HAP-1 (cell line): Measurements from ENCODE around the gene ZIM2.

Source experiments
- DNase-seq, 2 experiments: peaks; one replicate each; pipeline ENCODE4 v3.0.0-alpha.2; 2016 to 2020; ENCODE audit warnings: low spot score in 2 of 2
- H3K27me3 ChIP-seq: fragments of 250-450 bp; sonication (Bioruptor Pico); 2 replicates; pipeline ENCODE4 v1.5.1; 2020; ENCODE audit warnings: low read depth, mild to moderate bottlenecking, moderate library complexity
- H3K36me3 ChIP-seq: fragments of 250-450 bp; sonication (Bioruptor Pico); replicated peaks from 2 replicates; pipeline ENCODE4 v1.5.1; 2020; ENCODE audit warnings: mild to moderate bottlenecking
- H3K4me1 ChIP-seq: fragments of 250-450 bp; sonication (Bioruptor Pico); 2 replicates; pipeline ENCODE4 v1.5.1; 2020; ENCODE audit warnings: mild to moderate bottlenecking
- H3K4me3 ChIP-seq: fragments of 250-450 bp; sonication (Bioruptor Pico); 2 replicates; pipeline ENCODE4 v1.5.1; 2020; ENCODE audit warnings: mild to moderate bottlenecking, moderate library complexity
- H3K9me3 ChIP-seq: fragments of 250-450 bp; sonication (Bioruptor Pico); 2 replicates; pipeline ENCODE4 v1.5.1; 2020; ENCODE audit warnings: mild to moderate bottlenecking, moderate library complexity
- in situ Hi-C: fragments of 300-500 bp; cut with MboI; formaldehyde crosslinking; loops from 3 replicates; pipeline ENCODE4 v1.14.3; 2020; ENCODE audit warnings: low sequenced_read_pairs, inconsistent platforms, mixed read lengths

Gene ZIM2

GRCh38 chr19:56840451-56841192 is at the start of gene ZIM2, which contains the start of gene PEG3:
Gene ZIM2 (minus strand): TSS chr19:56840726. CDS start chr19:56824277, 16,449 bp downstream.
Gene PEG3 (minus strand): TSS chr19:56840726. CDS start chr19:56824655, 16,071 bp downstream.
- no peaks in the 10 kb centered on the region for H3K9me3 ChIP-seq
- in situ Hi-C loops = no loop called here

GRCh38 chr19:56885173-56885985 is 44.9 kb upstream of the ZIM2 start:
- Histone ChIP-seq H3K36me3 (no peaks in the 10 kb centered on the region), H3K4me3 (no peak overlapping the region), H3K9me3 (no peaks in the 10 kb centered on the region; the same call in 1 of the 2 replicates), H3K4me1 (no peaks in the 10 kb centered on the region), H3K27me3 (no peaks in the 10 kb centered on the region)
- in situ Hi-C loops = no loop called here
- DNase-seq = no peak

More at GRCh38 chr19:56840451-56841192, at the start of gene ZIM2, which contains the start of gene PEG3:
- H3K4me3 ChIP-seq = no peak within 1 kb of the TSS
- no peaks in the 10 kb centered on the region for H3K4me1 ChIP-seq
- no peaks in the 10 kb centered on the region for H3K27me3 ChIP-seq
- DNase-seq = no peak
- H3K36me3 ChIP-seq = no peaks in the 10 kb centered on the region

DNA sequence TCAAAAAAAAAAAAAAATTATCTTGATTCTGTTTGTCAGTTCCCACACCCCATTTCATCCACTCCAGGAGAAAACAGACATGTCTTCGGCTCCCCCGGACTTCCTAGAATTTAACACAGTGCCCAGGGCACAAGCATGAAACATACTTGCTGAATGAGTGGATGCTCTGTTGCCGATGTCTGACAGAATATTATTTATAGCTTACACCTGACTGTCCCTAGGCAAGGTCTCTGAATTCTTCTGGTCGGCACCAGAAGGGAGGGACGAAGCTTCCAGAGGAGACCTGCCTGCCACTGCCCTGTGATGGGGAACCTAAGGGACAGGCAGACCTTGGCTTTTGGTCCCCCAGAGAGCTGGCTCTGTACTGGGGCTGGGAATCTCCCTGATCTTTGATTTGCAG is 43.9 kb upstream of the ZIM2 start:
- no peak for DNase-seq
- H3K9me3 ChIP-seq = no peaks in the 10 kb centered on the region; the same call in 1 of the 2 replicates
- H3K4me1 ChIP-seq = no peaks in the 10 kb centered on the region
- H3K4me3 ChIP-seq = no peak overlapping the region
- no peaks in the 10 kb centered on the region for H3K36me3 ChIP-seq
- no peaks in the 10 kb centered on the region for H3K27me3 ChIP-seq
- in situ Hi-C loops = no loop called here

GRCh38 chr19:56880592-56881190 is 40.2 kb upstream of the ZIM2 start:
- in situ Hi-C loops = no loop called here
- no peak for DNase-seq
- Histone ChIP-seq H3K27me3 (no peaks in the 10 kb centered on the region), H3K9me3 (no peaks in the 10 kb centered on the region; the same call in none of the 2 replicates), H3K4me1 (no peaks in the 10 kb centered on the region), H3K36me3 (no peaks in the 10 kb centered on the region), H3K4me3 (no peak overlapping the region)

DNA sequence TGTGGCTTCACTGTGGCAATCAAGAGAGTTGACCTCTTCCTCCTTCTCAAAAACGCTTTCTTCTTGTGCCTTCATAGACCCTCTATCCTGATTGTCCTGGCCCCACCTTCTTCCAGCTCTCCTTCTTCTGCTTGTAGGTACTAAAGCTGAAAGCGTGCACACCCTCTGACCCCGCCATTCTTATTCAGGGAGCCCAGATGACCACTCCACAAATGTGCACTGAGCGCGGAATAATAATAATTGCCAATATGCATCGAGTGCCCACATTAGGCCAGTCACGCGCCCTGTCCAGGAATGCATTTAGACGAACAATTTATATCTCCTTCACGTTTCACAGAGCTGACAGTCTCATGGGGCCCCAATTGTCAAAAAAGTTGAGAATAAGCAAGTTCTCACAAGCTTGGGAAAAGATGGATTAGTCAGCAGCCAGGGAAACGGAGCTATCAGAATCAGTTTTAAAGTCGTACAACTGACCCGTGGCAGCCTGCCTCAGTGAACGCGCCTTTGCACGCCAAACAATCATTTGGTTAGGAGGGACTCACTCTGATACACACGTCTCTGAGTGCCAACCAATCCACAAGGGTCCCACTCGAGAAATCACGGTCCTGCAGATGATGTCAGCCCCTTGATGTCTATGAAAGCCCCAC is 36.7 kb upstream of the ZIM2 start:
- no peaks in the 10 kb centered on the region for H3K27me3 ChIP-seq
- H3K36me3 ChIP-seq = no peaks in the 10 kb centered on the region
- no peaks in the 10 kb centered on the region; the same call in none of the 2 replicates for H3K9me3 ChIP-seq
- DNase-seq = no peak
- in situ Hi-C loops = no loop called here
- no peaks in the 10 kb centered on the region for H3K4me1 ChIP-seq
- no peak overlapping the region for H3K4me3 ChIP-seq

- in situ Hi-C loops = no loop called here
- H3K4me3 ChIP-seq = no peak overlapping the region
- no peak for DNase-seq
These were observed 35.2 kb upstream of the ZIM2 start for GRCh38 chr19:56875717-56876116.

GRCh38 chr19:56874530-56874929 is 34.0 kb upstream of the ZIM2 start:
- Histone ChIP-seq H3K4me3 (no peak overlapping the region), H3K27me3 (no peaks in the 10 kb centered on the region), H3K36me3 (no peaks in the 10 kb centered on the region), H3K4me1 (no peaks in the 10 kb centered on the region), H3K9me3 (no peaks in the 10 kb centered on the region; the same call in 1 of the 2 replicates)
- in situ Hi-C loops = no loop called here
- no peak for DNase-seq

More at GRCh38 chr19:56875717-56876116, 35.2 kb upstream of the ZIM2 start:
- H3K27me3 ChIP-seq = no peaks in the 10 kb centered on the region
- no peaks in the 10 kb centered on the region for H3K36me3 ChIP-seq
- no peaks in the 10 kb centered on the region; the same call in 1 of the 2 replicates for H3K9me3 ChIP-seq
- H3K4me1 ChIP-seq = no peaks in the 10 kb centered on the region

DNA sequence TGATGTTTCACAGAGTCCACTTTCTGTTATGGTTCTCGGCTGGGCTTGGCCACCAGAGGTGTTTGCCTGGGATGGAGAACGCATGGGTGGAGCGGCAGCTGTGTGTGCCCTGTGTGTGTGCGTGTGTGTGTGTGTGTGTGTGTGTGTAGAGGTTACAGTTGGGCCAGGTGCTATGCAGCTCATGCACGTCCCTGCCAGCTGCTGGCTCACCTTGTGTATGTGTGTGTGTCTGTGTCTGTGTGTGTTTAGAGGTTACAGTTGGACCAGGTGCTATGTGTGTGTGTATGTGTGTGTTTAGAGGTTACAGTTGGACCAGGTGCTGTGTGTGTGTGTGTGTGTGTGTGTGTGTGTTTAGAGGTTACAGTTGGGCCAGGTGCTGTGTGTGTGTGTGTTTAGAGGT is 33.0 kb upstream of the ZIM2 start:
- no peaks in the 10 kb centered on the region; the same call in none of the 2 replicates for H3K9me3 ChIP-seq
- H3K27me3 ChIP-seq = no peaks in the 10 kb centered on the region
- in situ Hi-C loops = no loop called here
- H3K4me3 ChIP-seq = no peak overlapping the region
- no peaks in the 10 kb centered on the region for H3K36me3 ChIP-seq
- no peak for DNase-seq
- no peaks in the 10 kb centered on the region for H3K4me1 ChIP-seq

- Histone ChIP-seq H3K36me3 (no peaks in the 10 kb centered on the region), H3K27me3 (no peaks in the 10 kb centered on the region), H3K9me3 (no peaks in the 10 kb centered on the region; the same call in 1 of the 2 replicates), H3K4me3 (no peak overlapping the region), H3K4me1 (no peaks in the 10 kb centered on the region)
- no peak for DNase-seq
- in situ Hi-C loops = no loop called here
These were observed 29.4 kb upstream of the ZIM2 start for GRCh38 chr19:56869886-56870285.

DNA sequence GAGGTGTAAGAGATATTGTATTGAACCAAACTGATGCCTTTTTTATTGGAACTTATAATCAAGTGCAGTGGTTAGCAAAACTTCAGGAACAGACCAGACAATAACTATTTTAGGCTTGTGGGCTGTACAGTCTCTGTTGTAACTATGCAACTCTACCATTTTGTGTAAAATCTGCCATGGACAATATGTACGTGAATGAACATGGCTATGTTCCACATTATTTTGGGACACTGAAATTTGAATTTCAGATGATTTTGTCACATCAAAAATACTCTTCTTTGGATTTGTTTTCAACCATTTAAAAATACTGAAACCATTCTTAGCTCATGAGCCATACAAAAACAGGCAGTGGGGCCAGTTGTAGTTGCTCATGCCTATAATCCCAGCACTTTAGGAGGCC is 27.9 kb upstream of the ZIM2 start:
- no peak overlapping the region for H3K4me3 ChIP-seq
- in situ Hi-C loops = no loop called here
- DNase-seq = no peak
- no peaks in the 10 kb centered on the region; the same call in 1 of the 2 replicates for H3K9me3 ChIP-seq
- no peaks in the 10 kb centered on the region for H3K36me3 ChIP-seq
- no peaks in the 10 kb centered on the region for H3K4me1 ChIP-seq
- H3K27me3 ChIP-seq = no peaks in the 10 kb centered on the region

DNA sequence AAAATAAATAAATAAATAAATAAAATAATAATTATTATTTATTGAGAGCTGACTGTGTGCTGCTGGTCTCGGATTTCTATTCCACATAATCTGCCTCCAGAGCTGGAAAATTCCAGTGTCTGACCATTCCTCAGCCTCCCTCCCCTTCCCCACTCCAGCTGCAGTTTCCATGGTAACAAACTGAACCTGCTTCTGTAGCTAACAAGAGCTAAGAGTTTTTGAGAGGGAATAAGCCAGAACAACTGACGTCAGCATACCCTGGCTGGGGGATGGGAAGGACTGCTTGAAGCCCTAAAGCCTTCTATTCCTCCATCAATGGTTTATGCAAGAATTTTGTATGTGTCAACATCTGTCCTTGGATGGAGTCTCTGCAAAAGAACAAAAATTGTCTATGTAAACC is 26.0 kb upstream of the ZIM2 start:
- H3K36me3 ChIP-seq = no peaks in the 10 kb centered on the region
- no peaks in the 10 kb centered on the region for H3K27me3 ChIP-seq
- H3K4me3 ChIP-seq = no peak overlapping the region
- H3K4me1 ChIP-seq = no peaks in the 10 kb centered on the region
- no peak for DNase-seq
- no peaks in the 10 kb centered on the region; the same call in 1 of the 2 replicates for H3K9me3 ChIP-seq
- in situ Hi-C loops = no loop called here

GRCh38 chr19:56864443-56865125 is 24.1 kb upstream of the ZIM2 start:
- DNase-seq = no peak
- H3K27me3 ChIP-seq = no peaks in the 10 kb centered on the region
- no peak overlapping the region for H3K4me3 ChIP-seq
- H3K9me3 ChIP-seq = no peaks in the 10 kb centered on the region; the same call in 1 of the 2 replicates
- H3K36me3 ChIP-seq = no peaks in the 10 kb centered on the region
- H3K4me1 ChIP-seq = no peaks in the 10 kb centered on the region
- in situ Hi-C loops = no loop called here

GRCh38 chr19:56862741-56863140 is 22.2 kb upstream of the ZIM2 start:
- in situ Hi-C loops = no loop called here
- Histone ChIP-seq H3K36me3 (no peaks in the 10 kb centered on the region), H3K4me1 (no peaks in the 10 kb centered on the region), H3K27me3 (no peaks in the 10 kb centered on the region), H3K4me3 (no peak overlapping the region), H3K9me3 (no peaks in the 10 kb centered on the region; the same call in none of the 2 replicates)
- no peak for DNase-seq
